Glutamatergic neuron (in vitro differentiated cells): ENCODE results near the gene ATG4C. TPM values are rescaled to one million over a fixed set of nuclear protein-coding genes. Genes with fewer than 3 reads are reported as not detected.
A peak's percentile ranks its signal among the peaks of the same experiment; 100 is the strongest.

ENCODE experiments used
- DNase-seq: peaks from one replicate; pipeline ENCODE4 v3.0.0; 2022
- H3K27ac Mint-ChIP-seq: one replicate; pipeline ENCODE4 v1.8.0; 2020; ENCODE audit warnings: mild to moderate bottlenecking, mixed read lengths, inconsistent platforms; ENCODE audit not compliant: unreplicated experiment
- H3K27me3 Mint-ChIP-seq: one replicate; pipeline ENCODE4 v1.8.0; 2020; ENCODE audit warnings: mild to moderate bottlenecking, moderate library complexity, mixed read lengths, inconsistent platforms; ENCODE audit not compliant: unreplicated experiment
- H3K36me3 Mint-ChIP-seq: one replicate; pipeline ENCODE4 v1.8.0; 2020; ENCODE audit warnings: mild to moderate bottlenecking, mixed read lengths, inconsistent platforms; ENCODE audit not compliant: unreplicated experiment
- H3K4me1 Mint-ChIP-seq: one replicate; pipeline ENCODE4 v1.8.0; 2020; ENCODE audit warnings: mild to moderate bottlenecking, low read depth, mixed read lengths, inconsistent platforms; ENCODE audit not compliant: unreplicated experiment
- H3K4me3 Mint-ChIP-seq: one replicate; pipeline ENCODE4 v1.8.0; 2020; ENCODE audit warnings: mild to moderate bottlenecking, mixed read lengths, inconsistent platforms; ENCODE audit not compliant: unreplicated experiment
- H3K9me3 Mint-ChIP-seq: one replicate; pipeline ENCODE4 v1.8.0; 2020; ENCODE audit warnings: mild to moderate bottlenecking, moderate library complexity, mixed read lengths, inconsistent platforms; ENCODE audit not compliant: unreplicated experiment
- CTCF ChIP-seq: fragments of 200-600 bp; sonication (generic); IDR thresholded peaks from one replicate; pipeline ENCODE4 v1.5.0; 2021; ENCODE audit not compliant: partially characterized antibody, unreplicated experiment
- total RNA-seq: library from RNA; stranded (reverse); fragmentation: NEBNext Ultra II Directional; extraction: Animal tissue kit (Norgen Biotek cat#: 25700); gene quantifications from one replicate; pipeline ENCODE4 v1.2.1, GENCODE V29; 2021; ENCODE audit not compliant: unreplicated experiment

Gene ATG4C
- total RNA-seq, 1 donor from 2014 or later, result 8.7 TPM

GRCh38 chr1:62903982-62904855 lies 120.3 kb downstream of the ATG4C start:
- no peaks in the 10 kb centered on the region for H3K9me3 Mint-ChIP-seq
- no peak for DNase-seq
- H3K4me1 Mint-ChIP-seq, result peaks cover 11% of the 10 kb centered on the region
- H3K4me3 Mint-ChIP-seq, result no peak overlapping the region
- peaks cover 1% of the 10 kb centered on the region for H3K27me3 Mint-ChIP-seq
- no peak overlapping the region for H3K27ac Mint-ChIP-seq
- H3K36me3 Mint-ChIP-seq, result no peaks in the 10 kb centered on the region
- no peak for TF ChIP-seq CTCF

- peaks cover 11% of the 10 kb centered on the region for H3K4me1 Mint-ChIP-seq
- no peaks in the 10 kb centered on the region for H3K9me3 Mint-ChIP-seq
- no peak overlapping the region for H3K27ac Mint-ChIP-seq
- no peak for DNase-seq
- no peak overlapping the region for H3K4me3 Mint-ChIP-seq
- H3K36me3 Mint-ChIP-seq, result no peaks in the 10 kb centered on the region
- peaks cover 1% of the 10 kb centered on the region for H3K27me3 Mint-ChIP-seq
- no peak for TF ChIP-seq CTCF
Measured at GRCh38 chr1:62904856-62905225, 120.9 kb downstream of the ATG4C start.

GRCh38 chr1:62905309-62905708 lies 121.4 kb downstream of the ATG4C start:
- TF ChIP-seq CTCF, result no peak
- Mint-ChIP-seq H3K36me3 (no peaks in the 10 kb centered on the region), H3K4me3 (no peak overlapping the region), H3K9me3 (no peaks in the 10 kb centered on the region), H3K4me1 (peaks cover 11% of the 10 kb centered on the region), H3K27me3 (peaks cover 1% of the 10 kb centered on the region), H3K27ac (no peak overlapping the region)
- no peak for DNase-seq

- H3K4me1 Mint-ChIP-seq, result peaks cover 11% of the 10 kb centered on the region
- H3K27me3 Mint-ChIP-seq, result peaks cover 1% of the 10 kb centered on the region
- no peak overlapping the region for H3K27ac Mint-ChIP-seq
- no peak for TF ChIP-seq CTCF
- H3K36me3 Mint-ChIP-seq, result no peaks in the 10 kb centered on the region
- H3K9me3 Mint-ChIP-seq, result no peaks in the 10 kb centered on the region
- no peak for DNase-seq
- H3K4me3 Mint-ChIP-seq, result no peak overlapping the region
Measured at GRCh38 chr1:62905872-62906271, 121.9 kb downstream of the ATG4C start.

DNA sequence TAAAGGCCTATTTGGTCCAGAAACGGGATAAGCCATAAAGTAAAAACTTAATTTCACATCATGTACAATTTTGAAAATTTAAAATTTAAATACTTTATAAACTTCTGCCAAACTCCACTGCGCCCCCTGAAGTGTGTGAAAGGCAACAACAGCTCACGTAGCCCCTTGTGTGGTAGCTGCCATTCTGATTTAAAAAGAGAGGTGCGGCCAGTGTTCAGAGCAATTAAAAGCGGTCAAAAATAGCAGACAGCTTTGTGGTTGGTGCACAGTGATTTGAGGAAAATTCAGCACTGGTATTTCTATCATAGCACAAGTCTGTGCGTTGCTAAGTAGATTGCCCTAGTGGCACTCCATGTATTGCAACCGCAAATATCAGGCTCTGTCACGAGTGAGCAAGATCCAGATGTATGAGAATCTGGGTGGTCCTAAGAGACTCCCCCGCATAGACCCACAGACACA lies 122.5 kb downstream of the ATG4C start:
- H3K27me3 Mint-ChIP-seq, result peaks cover 1% of the 10 kb centered on the region
- TF ChIP-seq CTCF, result peak; percentile 83
- H3K9me3 Mint-ChIP-seq, result no peaks in the 10 kb centered on the region
- DNase-seq, result no peak
- no peak overlapping the region for H3K27ac Mint-ChIP-seq
- H3K4me1 Mint-ChIP-seq, result peaks cover 11% of the 10 kb centered on the region
- H3K36me3 Mint-ChIP-seq, result no peaks in the 10 kb centered on the region
- H3K4me3 Mint-ChIP-seq, result no peak overlapping the region
